ENCODE results near the gene VPS13D. TPM values are rescaled to one million over a fixed set of nuclear protein-coding genes. Genes with fewer than 3 reads are reported as not detected.

Gene VPS13D
- total RNA-seq, 1 experiment from 2014 or later = 20.2 TPM

DNA sequence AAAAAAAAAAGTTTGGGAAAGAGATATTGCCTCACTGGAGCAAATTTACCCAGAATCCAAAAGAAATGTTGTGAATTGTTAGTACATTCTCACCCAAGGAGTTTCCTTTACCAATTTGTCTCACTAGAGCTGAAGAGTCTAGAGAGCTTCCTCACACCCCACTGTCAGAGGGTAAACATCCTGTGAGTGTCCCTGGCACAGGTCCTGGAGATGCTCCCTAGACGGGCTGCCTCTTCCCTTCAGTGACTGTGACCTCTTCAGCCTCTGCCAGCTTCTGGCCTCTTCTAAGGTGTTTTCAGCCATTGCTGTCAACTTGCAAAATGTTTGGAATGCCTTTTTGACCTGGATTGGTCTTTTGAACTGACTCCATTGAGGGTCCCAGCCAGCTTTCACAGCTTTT lies 228.7 kb downstream of the VPS13D start:
- H3K79me2 ChIP-seq (ENCODE audit: insufficient read depth, low read length) = no peaks in the 10 kb centered on the region
- no peak overlapping the region for H3K4me3 Mint-ChIP-seq
- H3K18ac ChIP-seq (ENCODE audit: insufficient read length, low read depth, low read length) = no peak overlapping the region
- peaks cover under 1% of the 10 kb centered on the region; the same call in 1 of the 2 replicates for H3K4me1 ChIP-seq (ENCODE audit: insufficient read depth, low read length)
- no peak overlapping the region for H3K27ac ChIP-seq (ENCODE audit: insufficient read length, low read depth, low read length)
- H3K23ac ChIP-seq (ENCODE audit: insufficient read length, low read depth, low read length) = no peak overlapping the region
- H2BK12ac ChIP-seq (ENCODE audit: insufficient read length, low read depth, low read length) = no peak overlapping the region
- H4K8ac ChIP-seq (replicated peaks; ENCODE audit: insufficient read length, low read depth, low read length) = no peak overlapping the region
- no peak overlapping the region for H3K4ac ChIP-seq (ENCODE audit: low read depth, low read length)
- H4K91ac ChIP-seq (ENCODE audit: insufficient read length, low read depth, low read length) = no peak overlapping the region
- no peak for DNase-seq
- 0 out of 7 replicates have a peak overlapping the region, but pooled peaks of 1 of the 3 experiments have one; percentile 10 for H3K27ac Mint-ChIP-seq
- no peak overlapping the region for H4K5ac ChIP-seq (ENCODE audit: insufficient read length, low read depth, low read length)
- H2BK15ac ChIP-seq (ENCODE audit: low read depth, low read length) = no peak overlapping the region
- WGBS (ENCODE audit: extremely low coverage, insufficient read length, low lambda C conversion rate) = no CpG with 5 or more reads among the region's 1 CpG
- no peak for TF ChIP-seq CTCF (conservative IDR thresholded peaks at IDR 0.05)
- H3K79me1 ChIP-seq (ENCODE audit: insufficient read depth, low read depth, low read length, poor library complexity, severe bottlenecking) = no peaks in the 10 kb centered on the region
- no peak overlapping the region for H3K56ac ChIP-seq (ENCODE audit: insufficient read length, low read depth, low read length)
- no peak overlapping the region for H2AK5ac ChIP-seq (ENCODE audit: insufficient read length, low read length)
- peaks cover 0 to 8% (median 4%) of the 10 kb centered on the region in 3 experiments; a peak in 3 of 7 replicates for H3K36me3 Mint-ChIP-seq (ENCODE audit: insufficient read depth in 1 of 3, low read depth in 3 of 3)
- no peaks in the 10 kb centered on the region for H3K9me3 ChIP-seq (ENCODE audit: control insufficient read depth, low read depth, low read length)
- H3K9me3 Mint-ChIP-seq = no peaks in the 10 kb centered on the region
- H3K27me3 ChIP-seq (ENCODE audit: insufficient read depth, low read length) = no peaks in the 10 kb centered on the region
- no peaks in the 10 kb centered on the region for H3K23me2 ChIP-seq (ENCODE audit: insufficient read length, low read depth, low read length, poor library complexity, severe bottlenecking)
- no peak overlapping the region for H3K14ac ChIP-seq (ENCODE audit: insufficient read depth, low read length)
- no peak overlapping the region for H2BK5ac ChIP-seq (ENCODE audit: insufficient read length, low read length)
- no peak overlapping the region for H3K9ac ChIP-seq (ENCODE audit: extremely low read depth, insufficient read length, low read length)
- no peaks in the 10 kb centered on the region for H3K27me3 Mint-ChIP-seq (ENCODE audit: low read depth)
- H2BK20ac ChIP-seq (ENCODE audit: low read depth, low read length, poor library complexity, severe bottlenecking) = no peak overlapping the region
- H2AFZ ChIP-seq (ENCODE audit: low read length) = no peak overlapping the region
- no peak overlapping the region for H3K4me2 ChIP-seq (ENCODE audit: insufficient read depth, insufficient read length, low read length)
- no peak overlapping the region for H2BK120ac ChIP-seq (ENCODE audit: low read depth, low read length, poor library complexity, severe bottlenecking)
- no peaks in the 10 kb centered on the region for H4K20me1 ChIP-seq (ENCODE audit: control insufficient read depth, insufficient read depth, insufficient read length)
- H3K4me1 Mint-ChIP-seq = peaks cover 9 to 10% of the 10 kb centered on the region in 2 experiments
- H3T11ph ChIP-seq (ENCODE audit: low read length) = no peak overlapping the region

Data from H9 (cell line).